ENCODE data around the gene APOL2. TPM values are rescaled to one million over a fixed set of nuclear protein-coding genes. Genes with fewer than 3 reads are reported as not detected.
"Not testable (repeated sequence)": the region's sequence is repeated elsewhere in the genome, so short reads cannot be mapped to it uniquely, and the experiment has no call there.

The APOL2 gene
- total and polyA plus RNA-seq, 7 experiments from 2014 or later = 13.4 to 133 (median 40.1) TPM

DNA sequence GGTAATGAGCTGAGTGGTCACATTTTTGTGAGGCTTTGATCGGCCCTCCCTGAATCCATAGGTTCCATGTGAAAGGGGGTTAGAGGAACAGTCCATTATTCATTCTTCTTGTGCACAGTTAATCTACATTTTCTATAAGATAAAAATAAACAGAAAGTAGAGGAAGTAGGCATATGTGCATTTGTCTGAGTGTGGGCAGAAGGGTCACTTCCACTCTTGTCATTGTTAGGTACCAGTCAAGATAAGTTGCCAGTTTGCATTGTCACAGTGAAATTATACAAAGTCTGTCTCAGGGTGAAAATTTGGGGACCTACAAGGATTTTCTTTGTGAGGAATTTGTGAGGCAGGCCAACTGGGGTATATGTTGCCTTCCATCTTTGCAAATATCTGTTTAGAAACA is 33.1 kb downstream of the APOL2 start:
- CTCF ChIA-PET = no interaction called here
- H3K27ac Mint-ChIP-seq = no peak overlapping the region

DNA sequence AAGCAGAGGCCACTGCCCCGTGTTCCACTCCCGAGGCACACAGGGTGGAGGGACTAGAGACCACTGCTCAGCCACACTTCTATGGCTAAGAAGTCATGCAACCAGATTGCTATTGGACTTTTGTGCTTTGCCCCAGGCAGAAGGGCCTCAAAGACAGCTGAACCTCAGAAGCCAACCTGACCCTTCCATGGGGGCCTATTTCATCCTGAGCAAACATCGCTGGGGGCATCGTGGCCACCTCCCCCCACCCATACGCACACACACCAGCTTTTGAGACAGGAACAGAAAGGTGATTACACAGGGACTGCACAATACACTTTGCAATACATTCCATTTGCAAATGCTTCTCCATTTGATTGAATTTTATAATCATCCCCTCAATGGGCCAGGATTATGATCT is 33.8 kb downstream of the APOL2 start:
- intact Hi-C loops (cut with micrococcal nuclease); H3K27ac ChIP-seq (ENCODE audit: low read depth, low read length); H3K4me3 Mint-ChIP-seq; H3K27me3 ChIP-seq (ENCODE audit: control insufficient read depth in 2 of 2, insufficient read depth in 2 of 2, low read length in 2 of 2); H3K4me3 ChIP-seq (ENCODE audit: low read length); H3K36me3 Mint-ChIP-seq; CTCF ChIA-PET; ATAC-seq; H3K36me3 ChIP-seq (ENCODE audit: control insufficient read depth in 2 of 3, insufficient read depth in 3 of 3, low read length in 3 of 3); H3K9me3 ChIP-seq (ENCODE audit: control insufficient read depth in 2 of 3, low read length in 3 of 3); POLR2A ChIA-PET; H3K27ac Mint-ChIP-seq; H3K4me1 ChIP-seq (ENCODE audit: control insufficient read depth in 2 of 2, insufficient read depth in 2 of 2, low read length in 2 of 2); DNase-seq: not testable (repeated sequence)
- H3K27me3 Mint-ChIP-seq = peaks cover 12 to 22% (median 17%) of the 10 kb centered on the region in 5 donors
- peaks cover 0 to 15% (median 2%) of the 10 kb centered on the region in 7 donors for H3K4me1 Mint-ChIP-seq
- peaks cover 0 to 16% (median 7%) of the 10 kb centered on the region in 11 donors for H3K9me3 Mint-ChIP-seq

More for the DNA sequence above, 33.1 kb downstream of the APOL2 start:
- POLR2A ChIA-PET = no interaction called here
- no peak for DNase-seq
- no peaks in the 10 kb centered on the region for H3K36me3 ChIP-seq (ENCODE audit: control insufficient read depth in 2 of 3, insufficient read depth in 3 of 3, low read length in 3 of 3)
- H3K4me3 ChIP-seq (ENCODE audit: low read length) = no peak overlapping the region
- H3K9me3 ChIP-seq (ENCODE audit: control insufficient read depth in 2 of 3, low read length in 3 of 3) = no peaks in the 10 kb centered on the region
- H3K4me1 ChIP-seq (ENCODE audit: control insufficient read depth in 2 of 2, insufficient read depth in 2 of 2, low read length in 2 of 2) = no peaks in the 10 kb centered on the region
- no peak overlapping the region for H3K27ac ChIP-seq (ENCODE audit: low read depth, low read length)
- peaks cover 13 to 26% (median 22%) of the 10 kb centered on the region in 5 donors for H3K27me3 Mint-ChIP-seq
- no peak for ATAC-seq
- intact Hi-C loops (cut with micrococcal nuclease) = no loop called here
- no peak overlapping the region for H3K4me3 Mint-ChIP-seq
- H3K4me1 Mint-ChIP-seq = peaks cover 4 to 18% (median 7%) of the 10 kb centered on the region in 7 donors
- H3K36me3 Mint-ChIP-seq = peaks cover 0 to 6% (median 4%) of the 10 kb centered on the region in 5 donors
- no peaks in the 10 kb centered on the region for H3K27me3 ChIP-seq (ENCODE audit: control insufficient read depth in 2 of 2, insufficient read depth in 2 of 2, low read length in 2 of 2)
- H3K9me3 Mint-ChIP-seq = peaks cover 0 to 16% (median 7%) of the 10 kb centered on the region in 11 donors

DNA sequence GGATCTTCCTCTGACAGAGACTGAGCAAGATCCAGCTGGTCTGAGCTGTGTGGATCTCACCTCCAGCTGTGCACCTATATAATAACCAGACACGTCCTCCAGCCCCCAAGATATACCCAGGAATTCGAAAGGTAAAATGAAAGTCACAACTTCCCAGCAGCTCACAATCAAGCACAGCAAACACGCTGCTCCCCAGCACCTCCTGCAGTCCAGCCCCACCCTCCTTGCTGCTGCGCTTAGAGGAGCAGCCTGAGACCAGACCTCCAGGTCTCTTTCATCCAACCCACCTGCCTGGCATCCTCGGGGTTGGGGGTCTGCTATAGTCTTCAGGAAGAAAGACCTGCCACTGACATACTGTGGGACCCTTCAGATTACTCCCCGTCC is 34.7 kb downstream of the APOL2 start:
- H3K27me3 Mint-ChIP-seq = peaks cover 6 to 27% (median 13%) of the 10 kb centered on the region in 5 donors
- H3K36me3 ChIP-seq (ENCODE audit: control insufficient read depth in 2 of 3, insufficient read depth in 3 of 3, low read length in 3 of 3) = no peaks in the 10 kb centered on the region
- no peak overlapping the region for H3K4me3 ChIP-seq (ENCODE audit: low read length)
- H3K9me3 ChIP-seq (ENCODE audit: control insufficient read depth in 2 of 3, low read length in 3 of 3) = no peaks in the 10 kb centered on the region
- H3K4me3 Mint-ChIP-seq = peak overlapping the region in 4 of 10 donors; percentile 3 to 64 (median 46)
- POLR2A ChIA-PET = no interaction called here
- CTCF ChIA-PET = no interaction called here
- peaks cover 0 to 12% (median 0%) of the 10 kb centered on the region in 7 donors for H3K4me1 Mint-ChIP-seq
- no peaks in the 10 kb centered on the region for H3K27me3 ChIP-seq (ENCODE audit: control insufficient read depth in 2 of 2, insufficient read depth in 2 of 2, low read length in 2 of 2)
- H3K27ac ChIP-seq (ENCODE audit: low read depth, low read length) = no peak overlapping the region
- H3K27ac Mint-ChIP-seq = no peak overlapping the region
- peaks cover 0 to 5% (median 3%) of the 10 kb centered on the region in 5 donors for H3K36me3 Mint-ChIP-seq
- H3K4me1 ChIP-seq (ENCODE audit: control insufficient read depth in 2 of 2, insufficient read depth in 2 of 2, low read length in 2 of 2) = no peaks in the 10 kb centered on the region
- DNase-seq (no peak), ATAC-seq (no peak)
- peaks cover 0 to 11% (median 6%) of the 10 kb centered on the region in 11 donors for H3K9me3 Mint-ChIP-seq
- intact Hi-C loops (cut with micrococcal nuclease) = no loop called here

DNA sequence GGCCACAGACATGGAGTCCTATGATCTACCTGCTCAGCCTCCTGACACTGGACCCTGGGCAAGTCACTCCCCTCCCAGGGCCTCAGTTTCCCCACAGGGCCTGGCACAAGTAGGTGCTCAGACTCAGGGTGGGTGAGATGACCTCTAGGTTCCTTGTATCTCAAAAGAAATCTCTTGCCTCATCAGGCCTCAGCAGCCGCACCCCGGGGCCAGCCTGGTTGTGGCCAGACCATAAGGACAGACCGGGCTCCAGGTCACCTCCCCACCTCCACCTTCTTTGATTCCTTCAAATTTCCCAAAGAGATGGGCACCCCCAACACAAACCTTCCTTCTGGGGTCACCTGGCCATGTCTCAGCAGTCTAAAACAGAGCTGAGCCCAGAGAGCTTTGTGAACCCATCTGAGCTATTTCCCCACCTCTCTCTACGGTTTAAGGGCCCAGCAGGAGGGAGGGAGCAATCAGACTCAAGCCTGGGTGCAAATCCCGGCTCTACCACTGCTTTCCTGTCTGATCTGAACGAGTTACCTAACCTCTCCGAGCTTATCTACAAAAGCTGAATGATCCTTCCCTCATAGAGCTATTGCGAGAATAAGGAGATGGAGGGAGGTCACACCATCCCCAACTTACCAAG is 35.2 kb downstream of the APOL2 start:
- Histone ChIP-seq H3K27ac (ENCODE audit: low read depth, low read length) (no peak overlapping the region), H3K4me1 (ENCODE audit: control insufficient read depth in 2 of 2, insufficient read depth in 2 of 2, low read length in 2 of 2) (no peaks in the 10 kb centered on the region), H3K27me3 (ENCODE audit: control insufficient read depth in 2 of 2, insufficient read depth in 2 of 2, low read length in 2 of 2) (no peaks in the 10 kb centered on the region), H3K4me3 (ENCODE audit: low read length) (no peak overlapping the region), H3K36me3 (ENCODE audit: control insufficient read depth in 2 of 3, insufficient read depth in 3 of 3, low read length in 3 of 3) (no peaks in the 10 kb centered on the region), H3K9me3 (ENCODE audit: control insufficient read depth in 2 of 3, low read length in 3 of 3) (no peaks in the 10 kb centered on the region)
- Mint-ChIP-seq H3K4me1 (peaks cover 0 to 12% (median 0%) of the 10 kb centered on the region in 7 donors), H3K27me3 (peaks cover 2 to 27% (median 9%) of the 10 kb centered on the region in 5 donors), H3K4me3 (peak overlapping the region in 4 of 10 donors; percentile 18 to 64 (median 46)), H3K27ac (no peak overlapping the region), H3K9me3 (peaks cover 0 to 6% (median 2%) of the 10 kb centered on the region in 11 donors), H3K36me3 (peaks cover 0 to 3% (median 2%) of the 10 kb centered on the region in 5 donors)
- ATAC-seq (no peak), DNase-seq (no peak)
- intact Hi-C loops (cut with micrococcal nuclease) = no loop called here
- ChIA-PET CTCF (no interaction called here), POLR2A (no interaction called here)

DNA sequence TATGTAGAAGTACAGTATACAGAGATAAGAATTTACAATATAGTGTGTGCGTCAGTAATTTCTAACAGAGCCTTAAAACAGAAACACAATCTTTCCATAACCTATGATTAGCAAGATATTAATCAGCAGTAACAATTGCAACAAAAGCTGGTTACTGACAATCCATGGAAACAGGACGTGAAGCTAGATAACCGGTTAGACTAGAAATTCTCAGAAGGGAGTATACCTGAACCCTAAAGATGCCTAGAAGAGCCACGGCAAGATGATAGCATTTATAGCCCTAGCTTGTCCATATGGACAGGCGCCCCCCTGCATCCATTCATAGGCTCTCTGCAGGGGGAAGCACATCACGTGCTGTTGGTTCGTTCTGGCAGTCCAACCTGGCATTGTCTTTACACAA is 35.9 kb downstream of the APOL2 start:
- CTCF ChIA-PET; H3K9me3 Mint-ChIP-seq; H3K4me3 ChIP-seq (ENCODE audit: low read length); H3K4me1 ChIP-seq (ENCODE audit: control insufficient read depth in 2 of 2, insufficient read depth in 2 of 2, low read length in 2 of 2); H3K36me3 ChIP-seq (ENCODE audit: control insufficient read depth in 2 of 3, insufficient read depth in 3 of 3, low read length in 3 of 3); H3K36me3 Mint-ChIP-seq; H3K27me3 ChIP-seq (ENCODE audit: control insufficient read depth in 2 of 2, insufficient read depth in 2 of 2, low read length in 2 of 2); H3K27ac ChIP-seq (ENCODE audit: low read depth, low read length); H3K9me3 ChIP-seq (ENCODE audit: control insufficient read depth in 2 of 3, low read length in 3 of 3); H3K27ac Mint-ChIP-seq; POLR2A ChIA-PET; H3K4me3 Mint-ChIP-seq; DNase-seq; intact Hi-C loops (cut with micrococcal nuclease); ATAC-seq: not testable (repeated sequence)
- H3K27me3 Mint-ChIP-seq = peaks cover 0 to 24% (median 2%) of the 10 kb centered on the region in 5 donors
- H3K4me1 Mint-ChIP-seq = peaks cover 0 to 13% (median 0%) of the 10 kb centered on the region in 7 donors

DNA sequence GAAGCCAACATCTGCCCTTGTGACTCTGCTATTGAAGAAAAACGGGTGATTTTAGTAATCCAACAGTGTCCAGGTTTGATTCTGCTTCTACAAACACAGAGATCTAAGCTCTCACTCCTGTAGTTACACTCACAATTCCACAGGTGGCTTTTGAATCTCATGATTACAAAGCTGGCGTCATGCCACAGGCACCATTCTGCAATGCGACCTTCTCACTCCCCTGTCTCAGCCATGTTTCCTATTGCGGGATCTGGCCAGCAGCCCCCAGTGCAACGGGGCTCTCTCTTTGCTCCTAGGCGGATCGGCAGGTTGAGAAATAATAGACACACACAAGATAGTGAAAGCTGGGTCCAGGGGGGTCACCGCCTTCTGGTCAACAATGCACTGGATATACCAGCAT is 36.4 kb downstream of the APOL2 start:
- POLR2A ChIA-PET = interaction anchor here (0.6 kb wide), 1 partner anchor 1039 kb away, joined by 4 read pairs; no protein-coding TSS in a partner anchor
- H3K9me3 ChIP-seq (ENCODE audit: control insufficient read depth in 2 of 3, low read length in 3 of 3); DNase-seq; H3K4me3 ChIP-seq (ENCODE audit: low read length); H3K9me3 Mint-ChIP-seq; H3K36me3 ChIP-seq (ENCODE audit: control insufficient read depth in 2 of 3, insufficient read depth in 3 of 3, low read length in 3 of 3); ATAC-seq; H3K36me3 Mint-ChIP-seq; H3K27me3 ChIP-seq (ENCODE audit: control insufficient read depth in 2 of 2, insufficient read depth in 2 of 2, low read length in 2 of 2); H3K4me3 Mint-ChIP-seq; intact Hi-C loops (cut with micrococcal nuclease); H3K27ac Mint-ChIP-seq; H3K27ac ChIP-seq (ENCODE audit: low read depth, low read length); H3K4me1 ChIP-seq (ENCODE audit: control insufficient read depth in 2 of 2, insufficient read depth in 2 of 2, low read length in 2 of 2); CTCF ChIA-PET: not testable (repeated sequence)
- H3K4me1 Mint-ChIP-seq = peaks cover 0 to 19% (median 4%) of the 10 kb centered on the region in 7 donors
- peaks cover 0 to 22% (median 3%) of the 10 kb centered on the region in 5 donors for H3K27me3 Mint-ChIP-seq

Measured in naive thymus-derived CD4-positive, alpha-beta T cell (primary cell).